ENCODE data around the gene MYL4. TPM values are rescaled to one million over a fixed set of nuclear protein-coding genes. Genes with fewer than 3 reads are reported as not detected.

MYL4 gene
- total and polyA plus RNA-seq, 2 donors (not counting 3 experiments of a cell fraction or from before 2014, with no cell fraction given): 2.0 to 2.1 TPM

GRCh38 chr17:47253541-47254402 is 44.6 kb downstream of the MYL4 start, which contains the start of gene ITGB3:
Gene ITGB3, plus strand, starts transcription at chr17:47253827. Its CDS starts 35 bp downstream, at chr17:47253862.
- Histone ChIP-seq H3K9ac (replicated peaks; ENCODE audit: extremely low read depth, insufficient read depth, low read length) (peak within 1 kb of the TSS; percentile 53), H3K4me1 (ENCODE audit: control insufficient read depth, extremely low read depth, insufficient read depth, low read length) (peaks cover 38% of the 10 kb centered on the region), H3K4me3 (replicated peaks in 1 of 3; ENCODE audit: insufficient read depth in 1 of 3, low read depth in 1 of 3, low read length in 3 of 3) (peak within 1 kb of the TSS; percentile 61 to 87 (median 68)), H4K20me1 (replicated peaks; ENCODE audit: control insufficient read depth, extremely low read depth, insufficient read depth, low read length) (no peaks in the 10 kb centered on the region), H3K4me2 (ENCODE audit: insufficient read depth, low read length) (peak within 1 kb of the TSS; percentile 55), H3K27ac (ENCODE audit: insufficient read depth, low read depth, low read length) (peak within 1 kb of the TSS; percentile 37), H3K36me3 (ENCODE audit: control insufficient read depth in 2 of 2, extremely low read depth in 1 of 2, insufficient read depth in 2 of 2, low read length in 2 of 2) (no peaks in the 10 kb centered on the region), H3K27me3 (ENCODE audit: control insufficient read depth in 2 of 2, insufficient read depth in 2 of 2, low read length in 2 of 2) (no peaks in the 10 kb centered on the region), H3K79me2 (ENCODE audit: control insufficient read depth, insufficient read depth, low read length) (peaks cover 40% of the 10 kb centered on the region), H3K9me3 (replicated peaks; ENCODE audit: control insufficient read depth, insufficient read depth, low read length) (no peaks in the 10 kb centered on the region), H2AFZ (ENCODE audit: low read depth, low read length) (peak within 1 kb of the TSS; percentile 90), H3K9me1 (replicated peaks; ENCODE audit: control insufficient read depth, extremely low read depth, insufficient read depth, low read length) (no peaks in the 10 kb centered on the region)
- POLR2A ChIA-PET: no interaction called here
- CTCF ChIA-PET: interaction anchor here (1.0 to 1.3 kb wide), 6 partner anchors 13 to 62 kb away, joined by 3 to 11 read pairs (median 4); no protein-coding TSS in a partner anchor
- FAIRE-seq: peak; percentile 70
- dilution Hi-C loops (cut with MboI; ENCODE audit: extremely low pct_ligation_motif_present, low sequenced_read_pairs): no loop called here
- TF ChIP-seq FOS (IDR thresholded peaks at IDR 0.05; ENCODE audit: borderline replicate concordance, insufficient read depth, low read length) (no peak), MAX (IDR thresholded peaks at IDR 0.05; ENCODE audit: insufficient read depth, insufficient read length) (no peak), CTCF (IDR thresholded peaks at IDR 0.05; ENCODE audit: extremely low read depth in 1 of 2, insufficient read depth in 1 of 2, low read depth in 1 of 2, low read length in 2 of 2) (peak; percentile 55 to 66), POLR2AphosphoS5 (IDR thresholded peaks at IDR 0.05; ENCODE audit: insufficient read depth, low read depth, low read length) (peak; percentile 92), POLR2A (IDR thresholded peaks at IDR 0.05; ENCODE audit: low read depth, low read length) (peak; percentile 60), GATA2 (IDR thresholded peaks at IDR 0.05; ENCODE audit: insufficient read depth, insufficient read length, low read depth, low read length) (no peak), EZH2 (IDR thresholded peaks at IDR 0.05; ENCODE audit: borderline replicate concordance, low read depth, low read length, severe bottlenecking) (no peak)
- no TSS peak for BruUV-seq (replicated peaks)
- intact Hi-C loops (cut with micrococcal nuclease): loop anchor here (1.0 to 2.0 kb wide), 5 partner anchors 13 to 65 kb away; partner anchors contain the start of gene CDC27
- DNase-seq (ENCODE audit: low read depth, low spot score): peak; percentile 83

All from endothelial cell of umbilical vein (primary cell).